ENCODE data around the gene SNRPD2.

DNA sequence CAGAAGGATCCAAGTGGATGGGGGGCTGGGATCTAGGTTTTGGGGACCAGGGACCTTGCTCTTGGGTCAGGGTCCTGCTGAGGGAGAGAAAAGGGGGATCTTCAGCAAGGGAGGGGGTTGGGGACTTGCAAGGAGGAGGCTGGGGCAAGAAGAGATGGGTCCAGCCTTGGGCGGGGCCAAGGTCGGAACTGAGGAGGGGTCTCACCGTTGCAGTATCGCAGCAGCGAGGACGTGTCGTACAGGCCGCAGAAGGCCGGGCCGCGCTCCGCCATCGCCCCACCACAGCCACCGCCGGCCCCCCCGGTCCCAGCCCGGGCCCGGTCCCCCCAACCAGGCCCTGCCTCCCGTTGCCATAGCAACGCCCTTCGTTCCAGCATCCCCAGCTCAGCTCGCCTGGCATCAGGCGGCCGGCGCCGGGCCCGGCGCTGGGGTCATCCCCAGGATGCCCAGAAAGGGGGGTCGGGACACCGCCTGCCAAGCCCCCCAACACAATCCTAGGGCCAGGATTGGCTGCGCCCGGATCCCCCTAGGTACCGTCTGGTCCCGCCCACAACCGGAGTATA is 46.6 kb downstream of the SNRPD2 start:
- no peak for TF ChIP-seq GATA2 (IDR thresholded peaks at IDR 0.05; ENCODE audit: low read depth, low read length)
- no peak for TF ChIP-seq GATA3 (IDR thresholded peaks at IDR 0.05; ENCODE audit: low read depth, low read length)

All from SH-SY5Y (cell line).